HG03196 (cell line): Measurements from ENCODE around the gene ANKS1A.
A peak's percentile ranks its signal among the peaks of the same experiment; 100 is the strongest.
"Not testable (repeated sequence)": the region's sequence is repeated elsewhere in the genome, so short reads cannot be mapped to it uniquely, and the experiment has no call there.

Experiments
- ATAC-seq: cut with Tn5 transposase; IDR thresholded peaks from one replicate; pipeline ENCODE4 v1.9.1; 2021; ENCODE audit not compliant: unreplicated experiment

Gene ANKS1A

GRCh38 chr6:34885837-34886236, 3.2 kb upstream of the ANKS1A start:
- not testable (repeated sequence) for ATAC-seq

DNA sequence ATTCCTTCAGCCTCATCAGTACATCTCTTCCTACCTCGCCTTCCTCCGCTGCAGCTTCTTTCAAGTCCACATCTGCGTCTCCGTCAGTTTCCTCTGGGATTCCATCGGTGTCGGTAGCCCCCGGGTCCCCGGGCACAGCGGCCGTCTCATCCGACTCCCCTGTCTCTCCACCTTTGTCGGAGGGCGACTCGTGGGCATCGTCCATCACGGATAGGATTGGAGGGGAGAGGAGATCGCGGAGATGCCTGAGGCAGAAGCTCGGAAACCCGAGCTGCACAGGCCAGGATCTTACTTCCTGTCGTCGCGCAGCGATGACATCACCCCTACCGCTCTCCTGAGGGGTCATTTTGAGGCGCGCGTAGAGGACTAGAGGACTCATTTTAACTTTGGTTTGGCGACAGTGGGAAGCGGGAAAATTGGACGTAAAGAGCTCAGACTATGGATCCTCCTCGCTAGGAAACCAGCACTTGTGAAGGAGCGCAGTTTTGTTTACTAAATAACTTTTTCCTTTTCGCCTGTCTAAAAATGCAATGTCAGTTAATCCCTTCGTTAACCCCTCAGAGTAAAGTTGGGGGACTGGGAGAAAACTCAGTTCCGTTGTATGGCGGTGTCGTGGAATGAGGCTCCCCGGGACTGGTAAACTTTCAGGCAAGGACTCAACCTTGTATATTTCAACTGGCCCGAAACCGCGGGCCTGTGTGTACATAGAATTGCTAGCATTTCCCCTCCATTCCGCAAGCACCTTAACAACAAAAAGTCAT, 1.1 kb upstream of the ANKS1A start, which contains the start of gene TAF11:
Gene TAF11, minus strand, starts transcription at position 290 of the 761 bp plus-strand sequence. Its CDS starts 85 bp downstream, at position 205.
- peak; percentile 75 for ATAC-seq

GRCh38 chr6:34888514-34888856, 570 bp upstream of the ANKS1A start:
- ATAC-seq = no peak

- no peak for ATAC-seq
These were observed 1.5 kb downstream of the ANKS1A start for GRCh38 chr6:34890533-34890925.

DNA sequence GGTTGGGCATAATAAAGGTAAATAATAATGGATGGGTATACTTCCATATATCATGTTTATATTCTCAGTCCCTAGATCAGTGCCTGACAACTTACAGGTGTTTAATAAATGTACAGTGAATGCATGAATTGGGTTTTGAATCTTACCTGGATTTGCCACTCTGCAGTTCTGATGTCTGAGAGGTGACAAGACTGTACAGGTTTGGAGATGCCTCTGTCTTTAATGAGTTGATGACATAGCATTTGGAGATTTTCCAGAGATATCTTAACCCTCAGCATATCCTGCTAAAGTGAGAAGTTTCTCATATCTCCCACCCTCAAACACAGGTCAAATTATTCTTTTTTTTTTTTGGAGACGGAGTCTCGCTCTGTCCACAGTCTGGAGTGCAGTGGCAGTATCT, 2.2 kb downstream of the ANKS1A start:
- no peak for ATAC-seq

- ATAC-seq = no peak
These were observed 5.6 kb downstream of the ANKS1A start for GRCh38 chr6:34894693-34895092.

DNA sequence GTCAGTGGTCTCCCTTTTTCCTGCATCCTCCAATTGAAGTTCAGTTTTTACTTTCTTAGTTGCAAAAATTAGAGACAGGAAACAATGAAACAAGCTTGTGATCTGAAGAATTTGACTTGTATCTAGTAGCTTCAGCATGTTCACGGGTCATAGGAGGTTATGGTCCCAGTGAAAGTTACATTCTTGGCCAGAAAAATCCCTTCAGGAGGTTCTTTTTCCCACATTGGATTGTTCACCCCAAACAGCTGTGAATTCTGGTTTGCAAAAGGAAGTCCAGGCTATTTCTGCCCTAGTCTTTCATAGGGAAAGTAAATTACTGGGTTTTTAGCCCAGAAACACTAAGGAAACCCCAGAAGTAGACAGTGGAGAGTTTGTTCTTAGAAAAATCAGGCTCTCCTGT, 8.1 kb downstream of the ANKS1A start:
- no peak for ATAC-seq

DNA sequence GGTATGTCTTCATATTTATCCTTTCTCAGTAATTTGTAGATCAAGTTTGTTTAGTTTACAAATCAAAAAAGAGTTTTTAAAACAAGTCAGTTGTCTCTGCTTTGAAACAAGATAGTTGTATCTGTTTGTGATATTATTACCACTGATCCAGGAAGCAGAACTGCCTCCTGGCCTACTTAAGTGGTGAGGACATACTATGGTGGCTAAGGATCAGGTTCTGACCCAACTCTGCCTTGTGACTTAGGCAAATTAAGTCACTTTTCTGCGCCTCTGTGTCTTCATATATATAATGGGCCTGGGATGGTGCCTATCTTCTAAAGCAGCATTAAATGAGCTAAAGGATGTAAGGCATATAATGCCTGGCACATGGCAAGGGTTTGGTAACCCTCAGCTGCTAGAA, 8.7 kb downstream of the ANKS1A start:
- no peak for ATAC-seq

GRCh38 chr6:34899748-34900147, 10.7 kb downstream of the ANKS1A start:
- not testable (repeated sequence) for ATAC-seq

- no peak for ATAC-seq
These were observed 11.4 kb downstream of the ANKS1A start for GRCh38 chr6:34900321-34901031.

DNA sequence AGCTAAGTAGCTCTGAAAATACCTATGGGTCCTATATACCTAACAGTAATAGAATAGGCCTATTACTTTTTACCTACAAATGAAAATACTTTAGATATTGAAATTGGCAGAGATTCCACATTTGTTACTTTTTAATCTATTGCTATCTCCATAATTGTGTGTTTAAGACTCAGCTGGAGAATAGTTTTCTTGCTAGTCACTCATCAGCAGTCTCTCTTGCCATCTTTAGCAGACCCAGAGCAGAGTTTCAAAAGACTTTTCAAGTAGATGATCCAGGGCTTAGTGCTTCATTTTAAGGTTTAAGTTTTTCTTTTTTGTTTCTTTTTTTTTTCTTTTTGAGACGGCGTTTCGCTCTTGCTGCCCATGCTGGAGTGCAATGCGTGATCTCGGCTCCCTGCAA, 12.9 kb downstream of the ANKS1A start:
- no peak for ATAC-seq

GRCh38 chr6:34904990-34905613, 16.0 kb downstream of the ANKS1A start:
- ATAC-seq = no peak

- no peak for ATAC-seq
These were observed 17.8 kb downstream of the ANKS1A start for GRCh38 chr6:34906826-34907225.

- ATAC-seq = no peak
These were observed 19.1 kb downstream of the ANKS1A start for GRCh38 chr6:34908194-34908593.

GRCh38 chr6:34909320-34909883, 20.3 kb downstream of the ANKS1A start:
- ATAC-seq = no peak

DNA sequence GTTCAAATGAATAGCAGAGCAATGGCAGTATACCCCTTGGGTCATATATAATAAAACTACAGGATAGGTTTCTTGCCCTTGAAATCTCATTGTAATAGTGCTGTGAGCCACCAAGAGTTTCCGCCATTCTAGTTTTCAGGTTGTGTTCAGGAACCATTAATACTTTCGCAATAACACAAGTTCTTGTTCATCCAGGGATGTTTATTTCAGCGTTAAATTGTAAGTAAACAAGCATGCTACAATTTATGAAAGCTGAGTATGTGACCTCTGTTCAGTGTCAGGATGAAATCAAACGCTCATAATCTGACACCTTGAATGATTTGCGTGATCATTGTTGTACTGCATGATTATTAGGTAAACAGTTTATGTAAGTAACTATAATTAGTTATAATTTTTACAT, 22.8 kb downstream of the ANKS1A start:
- no peak for ATAC-seq

DNA sequence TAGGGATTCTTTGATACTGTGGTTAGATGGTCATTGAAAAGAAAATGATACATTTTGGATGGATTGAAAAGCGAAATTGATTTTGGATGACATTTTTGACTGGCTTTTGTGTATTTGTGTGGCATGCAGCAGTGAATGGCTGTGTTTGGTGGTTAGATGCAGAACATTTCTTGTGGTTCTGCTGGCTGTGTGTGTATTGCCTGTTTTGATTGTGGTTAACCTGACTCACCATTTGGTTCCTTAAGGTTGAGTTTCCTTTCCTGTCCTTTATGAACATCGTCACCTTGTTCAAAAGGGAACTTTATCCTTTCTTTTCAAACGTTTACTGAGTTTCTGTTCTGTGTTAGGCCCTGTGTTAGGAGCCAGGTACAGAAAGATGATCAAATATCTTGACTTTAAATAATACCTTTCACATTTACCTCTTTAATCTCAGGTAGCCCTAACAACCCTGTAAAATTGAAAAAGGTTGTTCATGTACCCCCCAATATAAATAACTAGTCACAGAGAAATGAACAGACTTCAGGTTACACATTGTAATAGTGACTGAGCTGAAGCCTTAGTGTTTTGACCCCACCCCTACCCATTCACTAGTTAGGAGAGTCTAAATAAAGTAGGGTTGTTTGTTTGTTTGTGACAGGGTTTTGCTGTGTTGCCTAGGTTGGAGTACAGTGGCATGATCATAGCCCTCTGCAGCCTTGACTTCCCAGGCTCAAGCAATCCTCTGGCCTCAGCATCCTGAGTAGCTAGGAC, 23.8 kb downstream of the ANKS1A start:
- peak; percentile 62 for ATAC-seq

- ATAC-seq = no peak
These were observed 25.3 kb downstream of the ANKS1A start for GRCh38 chr6:34914358-34914757.

GRCh38 chr6:34916348-34916967, 27.4 kb downstream of the ANKS1A start:
- ATAC-seq = no peak

- no peak for ATAC-seq
These were observed 28.7 kb downstream of the ANKS1A start for GRCh38 chr6:34917626-34918285.
